Measurements from ENCODE around the gene HEXB.
"Not testable (repeated sequence)": the region's sequence is repeated elsewhere in the genome, so short reads cannot be mapped to it uniquely, and the experiment has no call there.

DNA sequence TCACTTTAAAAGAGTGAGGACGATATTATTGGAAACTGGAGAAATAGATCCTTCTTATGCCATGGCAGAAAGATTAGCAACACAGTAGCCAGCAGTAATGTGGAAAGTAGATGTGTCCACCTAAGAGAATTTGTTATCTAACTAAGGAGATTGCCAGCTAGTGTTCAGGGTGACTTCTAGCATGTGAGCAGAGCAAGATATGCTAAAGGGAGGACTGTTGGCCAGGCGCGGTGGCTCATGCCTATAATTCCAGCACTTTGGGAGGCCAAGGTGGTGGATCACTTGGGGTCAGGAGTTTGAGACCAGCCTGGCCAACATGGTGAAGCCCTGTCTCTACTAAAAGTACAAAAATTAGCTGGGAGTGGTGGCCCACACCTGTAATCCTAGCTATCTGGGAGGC, 5.7 kb upstream of the HEXB start:
- TF ChIP-seq, protein P1, sequence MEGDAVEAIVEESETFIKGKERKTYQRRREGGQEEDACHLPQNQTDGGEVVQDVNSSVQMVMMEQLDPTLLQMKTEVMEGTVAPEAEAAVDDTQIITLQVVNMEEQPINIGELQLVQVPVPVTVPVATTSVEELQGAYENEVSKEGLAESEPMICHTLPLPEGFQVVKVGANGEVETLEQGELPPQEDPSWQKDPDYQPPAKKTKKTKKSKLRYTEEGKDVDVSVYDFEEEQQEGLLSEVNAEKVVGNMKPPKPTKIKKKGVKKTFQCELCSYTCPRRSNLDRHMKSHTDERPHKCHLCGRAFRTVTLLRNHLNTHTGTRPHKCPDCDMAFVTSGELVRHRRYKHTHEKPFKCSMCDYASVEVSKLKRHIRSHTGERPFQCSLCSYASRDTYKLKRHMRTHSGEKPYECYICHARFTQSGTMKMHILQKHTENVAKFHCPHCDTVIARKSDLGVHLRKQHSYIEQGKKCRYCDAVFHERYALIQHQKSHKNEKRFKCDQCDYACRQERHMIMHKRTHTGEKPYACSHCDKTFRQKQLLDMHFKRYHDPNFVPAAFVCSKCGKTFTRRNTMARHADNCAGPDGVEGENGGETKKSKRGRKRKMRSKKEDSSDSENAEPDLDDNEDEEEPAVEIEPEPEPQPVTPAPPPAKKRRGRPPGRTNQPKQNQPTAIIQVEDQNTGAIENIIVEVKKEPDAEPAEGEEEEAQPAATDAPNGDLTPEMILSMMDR (IDR thresholded peaks at IDR 0.05; ENCODE audit: poor library complexity, severe bottlenecking): not testable (repeated sequence)
- TF ChIP-seq MXI1 (conservative IDR thresholded peaks at IDR 0.05; ENCODE audit: poor library complexity, severe bottlenecking); RAD21 (conservative IDR thresholded peaks at IDR 0.05); TAF1 (IDR thresholded peaks at IDR 0.05; ENCODE audit: low read depth); EP300 (conservative IDR thresholded peaks at IDR 0.05; ENCODE audit: poor library complexity, severe bottlenecking); POLR2AphosphoS5 (IDR thresholded peaks at IDR 0.05); SMC3 (conservative IDR thresholded peaks at IDR 0.05; ENCODE audit: poor library complexity): not testable (repeated sequence)
- TF ChIP-seq, protein P2, sequence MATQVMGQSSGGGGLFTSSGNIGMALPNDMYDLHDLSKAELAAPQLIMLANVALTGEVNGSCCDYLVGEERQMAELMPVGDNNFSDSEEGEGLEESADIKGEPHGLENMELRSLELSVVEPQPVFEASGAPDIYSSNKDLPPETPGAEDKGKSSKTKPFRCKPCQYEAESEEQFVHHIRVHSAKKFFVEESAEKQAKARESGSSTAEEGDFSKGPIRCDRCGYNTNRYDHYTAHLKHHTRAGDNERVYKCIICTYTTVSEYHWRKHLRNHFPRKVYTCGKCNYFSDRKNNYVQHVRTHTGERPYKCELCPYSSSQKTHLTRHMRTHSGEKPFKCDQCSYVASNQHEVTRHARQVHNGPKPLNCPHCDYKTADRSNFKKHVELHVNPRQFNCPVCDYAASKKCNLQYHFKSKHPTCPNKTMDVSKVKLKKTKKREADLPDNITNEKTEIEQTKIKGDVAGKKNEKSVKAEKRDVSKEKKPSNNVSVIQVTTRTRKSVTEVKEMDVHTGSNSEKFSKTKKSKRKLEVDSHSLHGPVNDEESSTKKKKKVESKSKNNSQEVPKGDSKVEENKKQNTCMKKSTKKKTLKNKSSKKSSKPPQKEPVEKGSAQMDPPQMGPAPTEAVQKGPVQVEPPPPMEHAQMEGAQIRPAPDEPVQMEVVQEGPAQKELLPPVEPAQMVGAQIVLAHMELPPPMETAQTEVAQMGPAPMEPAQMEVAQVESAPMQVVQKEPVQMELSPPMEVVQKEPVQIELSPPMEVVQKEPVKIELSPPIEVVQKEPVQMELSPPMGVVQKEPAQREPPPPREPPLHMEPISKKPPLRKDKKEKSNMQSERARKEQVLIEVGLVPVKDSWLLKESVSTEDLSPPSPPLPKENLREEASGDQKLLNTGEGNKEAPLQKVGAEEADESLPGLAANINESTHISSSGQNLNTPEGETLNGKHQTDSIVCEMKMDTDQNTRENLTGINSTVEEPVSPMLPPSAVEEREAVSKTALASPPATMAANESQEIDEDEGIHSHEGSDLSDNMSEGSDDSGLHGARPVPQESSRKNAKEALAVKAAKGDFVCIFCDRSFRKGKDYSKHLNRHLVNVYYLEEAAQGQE (IDR thresholded peaks at IDR 0.05; ENCODE audit: borderline replicate concordance): not testable (repeated sequence)

Data from neural cell (in vitro differentiated cells).